Endothelial cell of umbilical vein (primary cell): ENCODE data around the gene HTT-AS. TPM values are rescaled to one million over a fixed set of nuclear protein-coding genes. Genes with fewer than 3 reads are reported as not detected.

Experiments used
- BruUV-seq: library from RNA; stranded (reverse); fragments of 400-500 nt; replicated peaks from 2 replicates; lab custom pipeline; 2021; lab: Mats Ljungman, UMichigan
- CTCF ChIA-PET: fragments of 300-600, 350-600 bp; sonication (Branson Sonifier 250); formaldehyde crosslinking; loops from one replicate; lab custom pipeline; 2021; ENCODE audit warnings: antibody characterized with exemption, inconsistent platforms; lab: Charles Lee
- POLR2A ChIA-PET: fragments of 300-600, 350-600 bp; sonication (Branson Sonifier 250); formaldehyde crosslinking; loops from one replicate; lab custom pipeline; 2021; ENCODE audit warnings: antibody characterized with exemption, inconsistent platforms; lab: Charles Lee
- DNase-seq: peaks from one replicate; pipeline ENCODE4 v3.0.0-alpha.2; 2011; ENCODE audit warnings: low read depth, low spot score
- FAIRE-seq: peaks from 2 replicates; lab custom pipeline; 2011; peaks lifted over from hg19 to GRCh38; lab: Jason Lieb, UNC
- H2AFZ ChIP-seq: 2 replicates; pipeline ENCODE4 v1.6.0; 2012; ENCODE audit warnings: low read depth, low read length, control low read depth, inconsistent platforms
- H3K27ac ChIP-seq: 2 replicates; pipeline ENCODE4 v1.5.1; 2011; ENCODE audit warnings: low read depth, mild to moderate bottlenecking, control low read depth, low read length, moderate library complexity; ENCODE audit not compliant: insufficient read depth
- H3K27me3 ChIP-seq, 2 experiments: 2 replicates each; pipeline versions ENCODE4 v1.6.0 to v1.6.1; 2011; ENCODE audit warnings: low read length in 2 of 2, mixed read lengths in 1 of 2; ENCODE audit not compliant: control insufficient read depth in 2 of 2, insufficient read depth in 2 of 2
- H3K36me3 ChIP-seq, 2 experiments: 2 replicates in 1 of 2; 3 replicates in 1 of 2; pipeline ENCODE4 v1.5.1; 2011; ENCODE audit warnings: low read length in 2 of 2, mild to moderate bottlenecking in 1 of 2, moderate library complexity in 1 of 2; ENCODE audit not compliant: control insufficient read depth in 2 of 2, insufficient read depth in 2 of 2; ENCODE audit errors: extremely low read depth in 1 of 2
- H3K4me1 ChIP-seq: 3 replicates; pipeline ENCODE4 v1.5.1; 2011; ENCODE audit warnings: mild to moderate bottlenecking, low read length; ENCODE audit not compliant: control insufficient read depth, insufficient read depth; ENCODE audit errors: extremely low read depth
- H3K4me2 ChIP-seq: 2 replicates; pipeline ENCODE4 v1.6.1; 2011; ENCODE audit warnings: low read length, control low read depth, mixed read lengths; ENCODE audit not compliant: insufficient read depth
- H3K4me3 ChIP-seq, 3 experiments: fragments of 200-600 bp in 1 of 3; sonication (generic), shearing (Covaris generic) in 1 of 3; replicated peaks in 1 of 3; 2 replicates each; pipeline ENCODE4 v1.5.1; 2011 to 2016; ENCODE audit warnings: control low read depth in 3 of 3, low read length in 3 of 3, mild to moderate bottlenecking in 2 of 3, inconsistent platforms in 1 of 3, low read depth in 1 of 3, moderate library complexity in 1 of 3; ENCODE audit not compliant: insufficient read depth in 1 of 3
- H3K79me2 ChIP-seq: 2 replicates; pipeline ENCODE4 v1.6.0; 2012; ENCODE audit warnings: low read length, inconsistent platforms; ENCODE audit not compliant: control insufficient read depth, insufficient read depth
- H3K9ac ChIP-seq: replicated peaks from 2 replicates; pipeline ENCODE3; 2011; ENCODE audit warnings: low read length, control low read depth; ENCODE audit not compliant: insufficient read depth; ENCODE audit errors: extremely low read depth
- H3K9me1 ChIP-seq: replicated peaks from 3 replicates; pipeline ENCODE4 v1.6.0; 2011; ENCODE audit warnings: mild to moderate bottlenecking, low read length; ENCODE audit not compliant: control insufficient read depth, insufficient read depth; ENCODE audit errors: extremely low read depth
- H3K9me3 ChIP-seq: replicated peaks from 2 replicates; pipeline ENCODE4 v1.5.1; 2012; ENCODE audit warnings: low read length, inconsistent platforms; ENCODE audit not compliant: control insufficient read depth, insufficient read depth
- H4K20me1 ChIP-seq: replicated peaks from 2 replicates; pipeline ENCODE3; 2011; ENCODE audit warnings: mild to moderate bottlenecking, low read length; ENCODE audit not compliant: control insufficient read depth, insufficient read depth; ENCODE audit errors: extremely low read depth
- CTCF ChIP-seq, 2 donors: IDR thresholded peaks; 1 replicate in 1 of 2; 2 replicates in 1 of 2; pipeline ENCODE4 v1.5.1; 2011; ENCODE audit warnings: low read length in 2 of 2, mild to moderate bottlenecking in 2 of 2, moderate library complexity in 2 of 2, control low read depth in 1 of 2, inconsistent platforms in 1 of 2, low read depth in 1 of 2; ENCODE audit not compliant: insufficient read depth in 1 of 2; ENCODE audit errors: extremely low read depth in 1 of 2
- EZH2 ChIP-seq: IDR thresholded peaks from 2 replicates; pipeline ENCODE4 v1.6.1; 2012; ENCODE audit warnings: borderline replicate concordance, low read depth, mild to moderate bottlenecking, moderate library complexity, low read length, inconsistent platforms; ENCODE audit not compliant: severe bottlenecking
- FOS ChIP-seq: IDR thresholded peaks from 2 replicates; pipeline ENCODE4 v1.6.1; 2011; ENCODE audit warnings: mild to moderate bottlenecking, low read length, moderate library complexity, borderline replicate concordance; ENCODE audit not compliant: insufficient read depth
- GATA2 ChIP-seq: IDR thresholded peaks from 2 replicates; pipeline ENCODE4 v1.7.0; 2011; ENCODE audit warnings: low read depth, mild to moderate bottlenecking, moderate library complexity, mixed read lengths, low read length; ENCODE audit not compliant: insufficient read length, insufficient read depth
- JUN ChIP-seq: IDR thresholded peaks from 2 replicates; pipeline ENCODE4 v1.6.1; 2011; ENCODE audit warnings: borderline replicate concordance, low read depth; ENCODE audit not compliant: insufficient read length, insufficient read depth
- MAX ChIP-seq: IDR thresholded peaks from 2 replicates; pipeline ENCODE4 v1.6.1; 2011; ENCODE audit not compliant: insufficient read depth, insufficient read length
- MYC ChIP-seq: IDR thresholded peaks from one replicate; pipeline ENCODE4 v1.6.1; 2011; ENCODE audit warnings: mild to moderate bottlenecking, low read depth, low read length
- POLR2A ChIP-seq: IDR thresholded peaks from 2 replicates; pipeline ENCODE4 v1.6.1; 2012; ENCODE audit warnings: low read depth, mild to moderate bottlenecking, control low read depth, low read length
- POLR2AphosphoS5 ChIP-seq: IDR thresholded peaks from 2 replicates; pipeline ENCODE4 v1.6.1; 2012; ENCODE audit warnings: low read depth, mild to moderate bottlenecking, control low read depth, low read length, moderate library complexity; ENCODE audit not compliant: insufficient read depth
- dilution Hi-C: fragments of 300-500 bp; cut with MboI; formaldehyde crosslinking; loops from one replicate; pipeline ENCODE4 v1.15.0; 2019; ENCODE audit warnings: low sequenced_read_pairs; ENCODE audit not compliant: extremely low pct_ligation_motif_present
- intact Hi-C: fragments of 100-400 bp; cut with micrococcal nuclease; formaldehyde crosslinking; loops from one replicate; pipeline ENCODE4 v1.10.0; 2022
- polyA plus RNA-seq, 4 experiments: library from polyadenylated mRNA; depleted of rRNA in 3 of 4; stranded (reverse) in 3 of 4; unstranded in 1 of 4; fragments of >200 nt; gene quantifications; 2 replicates each; pipeline versions ENCODE4 v1.2.1 to v1.2.3, GENCODE V29; 2011 to 2012; ENCODE audit warnings: missing spikeins in 1 of 4
- total RNA-seq: library from RNA; stranded (reverse); gene quantifications from 2 replicates; pipeline ENCODE4 v1.2.3, GENCODE V29; 2021

The HTT-AS gene
- total and polyA plus RNA-seq, 2 donors (not counting 3 experiments of a cell fraction or from before 2014, with no cell fraction given) = not detected

- Histone ChIP-seq H3K4me3 (no peak overlapping the region), H3K4me2 (no peak overlapping the region), H3K27me3 (peaks cover 2% of the 10 kb centered on the region in 2 experiments), H4K20me1 (no peaks in the 10 kb centered on the region), H3K36me3 (no peaks in the 10 kb centered on the region), H3K9ac (no peak overlapping the region), H3K79me2 (no peaks in the 10 kb centered on the region), H2AFZ (no peak overlapping the region), H3K4me1 (no peaks in the 10 kb centered on the region), H3K9me3 (no peaks in the 10 kb centered on the region), H3K27ac (no peak overlapping the region), H3K9me1 (no peaks in the 10 kb centered on the region)
- dilution Hi-C loops (no loop called here), intact Hi-C loops (no loop called here)
- no TSS peak for BruUV-seq
- ChIA-PET CTCF (no interaction called here), POLR2A (no interaction called here)
- DNase-seq (no peak), FAIRE-seq (no peak)
- TF ChIP-seq MYC (no peak), MAX (no peak), JUN (no peak), FOS (no peak), POLR2AphosphoS5 (no peak), GATA2 (no peak), EZH2 (no peak), POLR2A (no peak), CTCF (IDR thresholded peaks at IDR 0.05; ENCODE audit: extremely low read depth in 1 of 2, insufficient read depth in 1 of 2, low read depth in 1 of 2, low read length in 2 of 2) (no peak)
Measured at GRCh38 chr4:3017504-3017903, 56.8 kb downstream of the HTT-AS start.
